Nephron progenitor cell (in vitro differentiated cells): Measurements from ENCODE around the gene TLL1.

Source experiments
- DNase-seq: peaks from one replicate; pipeline ENCODE4 v3.0.0; 2021
- H3K27ac Mint-ChIP-seq: 2 replicates; pipeline ENCODE4 v1.8.0; 2021; ENCODE audit warnings: mild to moderate bottlenecking, moderate library complexity, mixed read lengths
- H3K27me3 Mint-ChIP-seq: 2 replicates; pipeline ENCODE4 v1.8.0; 2021; ENCODE audit warnings: mild to moderate bottlenecking, low read depth, mixed read lengths; ENCODE audit not compliant: poor library complexity
- H3K36me3 Mint-ChIP-seq: 2 replicates; pipeline ENCODE4 v1.8.0; 2021; ENCODE audit warnings: low read depth, mixed read lengths
- H3K4me1 Mint-ChIP-seq: 2 replicates; pipeline ENCODE4 v1.8.0; 2021; ENCODE audit warnings: mixed read lengths
- H3K4me3 Mint-ChIP-seq: 2 replicates; pipeline ENCODE4 v1.8.0; 2021; ENCODE audit warnings: mild to moderate bottlenecking, moderate library complexity, mixed read lengths
- H3K9me3 Mint-ChIP-seq: 2 replicates; pipeline ENCODE4 v1.8.0; 2021; ENCODE audit warnings: mild to moderate bottlenecking, moderate library complexity, mixed read lengths
- CTCF ChIP-seq: fragments of 200-600 bp; sonication (generic); IDR thresholded peaks from 2 replicates; pipeline ENCODE4 v1.5.0; 2021; ENCODE audit warnings: antibody characterized with exemption

Gene TLL1

GRCh38 chr4:166065324-166065723, 192.3 kb downstream of the TLL1 start:
- no peaks in the 10 kb centered on the region for H3K4me1 Mint-ChIP-seq
- DNase-seq = no peak
- H3K27me3 Mint-ChIP-seq = no peaks in the 10 kb centered on the region
- no peaks in the 10 kb centered on the region for H3K36me3 Mint-ChIP-seq
- peaks cover 6% of the 10 kb centered on the region for H3K9me3 Mint-ChIP-seq
- no peak for TF ChIP-seq CTCF
- no peak overlapping the region for H3K4me3 Mint-ChIP-seq
- no peak overlapping the region for H3K27ac Mint-ChIP-seq

- DNase-seq = no peak
- Mint-ChIP-seq H3K27me3 (no peaks in the 10 kb centered on the region), H3K9me3 (peaks cover 5% of the 10 kb centered on the region), H3K4me1 (no peaks in the 10 kb centered on the region), H3K36me3 (no peaks in the 10 kb centered on the region), H3K4me3 (no peak overlapping the region), H3K27ac (no peak overlapping the region)
- no peak for TF ChIP-seq CTCF
Measured at GRCh38 chr4:166066936-166067335, 193.9 kb downstream of the TLL1 start.

- Mint-ChIP-seq H3K4me3 (no peak overlapping the region), H3K27ac (no peak overlapping the region), H3K9me3 (no peaks in the 10 kb centered on the region), H3K36me3 (no peaks in the 10 kb centered on the region), H3K27me3 (no peaks in the 10 kb centered on the region), H3K4me1 (no peaks in the 10 kb centered on the region)
- no peak for TF ChIP-seq CTCF
- no peak for DNase-seq
Measured at GRCh38 chr4:166067915-166068314, 194.9 kb downstream of the TLL1 start.

- Mint-ChIP-seq H3K4me1 (no peaks in the 10 kb centered on the region), H3K4me3 (no peak overlapping the region)
- TF ChIP-seq CTCF = no peak
Measured at GRCh38 chr4:166073783-166074182, 200.7 kb downstream of the TLL1 start.

GRCh38 chr4:166075599-166075998, 202.6 kb downstream of the TLL1 start:
- TF ChIP-seq CTCF = no peak
- no peaks in the 10 kb centered on the region for H3K27me3 Mint-ChIP-seq
- H3K4me3 Mint-ChIP-seq = no peak overlapping the region
- DNase-seq = no peak
- H3K4me1 Mint-ChIP-seq = no peaks in the 10 kb centered on the region
- H3K27ac Mint-ChIP-seq = no peak overlapping the region
- no peaks in the 10 kb centered on the region for H3K36me3 Mint-ChIP-seq
- H3K9me3 Mint-ChIP-seq = no peaks in the 10 kb centered on the region

More at GRCh38 chr4:166073783-166074182, 200.7 kb downstream of the TLL1 start:
- Mint-ChIP-seq H3K27me3 (no peaks in the 10 kb centered on the region), H3K27ac (no peak overlapping the region), H3K36me3 (no peaks in the 10 kb centered on the region), H3K9me3 (no peaks in the 10 kb centered on the region)
- no peak for DNase-seq

- no peak for DNase-seq
Measured at GRCh38 chr4:166077782-166078181, 204.7 kb downstream of the TLL1 start.

More at GRCh38 chr4:166077782-166078181, 204.7 kb downstream of the TLL1 start:
- no peaks in the 10 kb centered on the region for H3K27me3 Mint-ChIP-seq
- H3K9me3 Mint-ChIP-seq = no peaks in the 10 kb centered on the region
- no peaks in the 10 kb centered on the region for H3K4me1 Mint-ChIP-seq
- TF ChIP-seq CTCF = no peak
- no peaks in the 10 kb centered on the region for H3K36me3 Mint-ChIP-seq
- no peak overlapping the region for H3K27ac Mint-ChIP-seq
- H3K4me3 Mint-ChIP-seq = no peak overlapping the region
